Measurements from ENCODE around the gene TNPO3. TPM values are rescaled to one million over a fixed set of nuclear protein-coding genes. Genes with fewer than 3 reads are reported as not detected.

Gene TNPO3
- total and polyA plus RNA-seq, 8 donors, result 32.5 to 40.5 (median 37.5) TPM

GRCh38 chr7:128918016-128918665 is 136.8 kb downstream of the TNPO3 start:
- DNase-seq, result no peak
- intact Hi-C loops (cut with DNase I), result no loop called here
- Histone ChIP-seq H3K4me3 (no peak overlapping the region), H3K27me3 (peaks cover 27 to 88% of the 10 kb centered on the region in 2 donors), H3K4me1 (peaks cover 0 to 12% of the 10 kb centered on the region in 2 donors), H3K9me3 (no peaks in the 10 kb centered on the region), H3K36me3 (no peaks in the 10 kb centered on the region), H3K27ac (no peak overlapping the region)
- TF ChIP-seq, protein P1, sequence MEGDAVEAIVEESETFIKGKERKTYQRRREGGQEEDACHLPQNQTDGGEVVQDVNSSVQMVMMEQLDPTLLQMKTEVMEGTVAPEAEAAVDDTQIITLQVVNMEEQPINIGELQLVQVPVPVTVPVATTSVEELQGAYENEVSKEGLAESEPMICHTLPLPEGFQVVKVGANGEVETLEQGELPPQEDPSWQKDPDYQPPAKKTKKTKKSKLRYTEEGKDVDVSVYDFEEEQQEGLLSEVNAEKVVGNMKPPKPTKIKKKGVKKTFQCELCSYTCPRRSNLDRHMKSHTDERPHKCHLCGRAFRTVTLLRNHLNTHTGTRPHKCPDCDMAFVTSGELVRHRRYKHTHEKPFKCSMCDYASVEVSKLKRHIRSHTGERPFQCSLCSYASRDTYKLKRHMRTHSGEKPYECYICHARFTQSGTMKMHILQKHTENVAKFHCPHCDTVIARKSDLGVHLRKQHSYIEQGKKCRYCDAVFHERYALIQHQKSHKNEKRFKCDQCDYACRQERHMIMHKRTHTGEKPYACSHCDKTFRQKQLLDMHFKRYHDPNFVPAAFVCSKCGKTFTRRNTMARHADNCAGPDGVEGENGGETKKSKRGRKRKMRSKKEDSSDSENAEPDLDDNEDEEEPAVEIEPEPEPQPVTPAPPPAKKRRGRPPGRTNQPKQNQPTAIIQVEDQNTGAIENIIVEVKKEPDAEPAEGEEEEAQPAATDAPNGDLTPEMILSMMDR (IDR thresholded peaks at IDR 0.05), result no peak
- ATAC-seq, result no peak

- Histone ChIP-seq H3K27ac (no peak overlapping the region), H3K9me3 (no peaks in the 10 kb centered on the region), H3K4me1 (peaks cover 0 to 12% of the 10 kb centered on the region in 2 donors), H3K4me3 (no peak overlapping the region), H3K27me3 (peaks cover 27 to 81% of the 10 kb centered on the region in 2 donors), H3K36me3 (no peaks in the 10 kb centered on the region)
- intact Hi-C loops (cut with DNase I), result no loop called here
- TF ChIP-seq, protein P1 (IDR thresholded peaks at IDR 0.05), result no peak
- ATAC-seq (no peak), DNase-seq (no peak)
Observed at GRCh38 chr7:128917122-128917521, 137.8 kb downstream of the TNPO3 start.

DNA sequence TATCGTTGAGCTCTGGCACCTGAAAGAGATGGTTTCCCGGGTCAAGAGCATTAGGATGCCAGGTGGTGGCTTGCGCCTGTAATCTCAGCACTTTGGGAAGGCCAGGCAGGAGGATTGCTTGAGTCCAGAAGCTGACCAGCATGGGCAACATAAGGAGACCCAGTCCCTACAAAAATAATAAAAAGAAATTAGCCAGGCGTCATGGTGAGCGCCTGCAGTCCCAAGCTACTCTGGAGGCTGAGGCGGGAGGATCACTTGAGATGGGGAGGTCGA is 138.3 kb downstream of the TNPO3 start:
- DNase-seq, result no peak
- Histone ChIP-seq H3K4me1 (peaks cover 0 to 12% of the 10 kb centered on the region in 2 donors), H3K4me3 (no peak overlapping the region), H3K27ac (no peak overlapping the region), H3K9me3 (no peaks in the 10 kb centered on the region), H3K36me3 (no peaks in the 10 kb centered on the region), H3K27me3 (peaks cover 27 to 81% of the 10 kb centered on the region in 2 donors)
- intact Hi-C loops (cut with DNase I), result no loop called here
- no peak for ATAC-seq
- TF ChIP-seq, protein P1 (IDR thresholded peaks at IDR 0.05), result no peak

- Histone ChIP-seq H3K9me3 (no peaks in the 10 kb centered on the region), H3K36me3 (no peaks in the 10 kb centered on the region), H3K27me3 (peaks cover 29 to 81% of the 10 kb centered on the region in 2 donors), H3K4me1 (peaks cover 0 to 12% of the 10 kb centered on the region in 2 donors), H3K27ac (no peak overlapping the region), H3K4me3 (no peak overlapping the region)
- intact Hi-C loops (cut with DNase I), result no loop called here
- ATAC-seq, result no peak
- TF ChIP-seq, protein P1 (IDR thresholded peaks at IDR 0.05), result no peak
- DNase-seq, result no peak
Observed at GRCh38 chr7:128915841-128916642, 138.9 kb downstream of the TNPO3 start.

- intact Hi-C loops (cut with DNase I), result no loop called here
- peaks cover 36 to 81% of the 10 kb centered on the region in 2 donors for H3K27me3 ChIP-seq
- no peaks in the 10 kb centered on the region for H3K36me3 ChIP-seq
- ATAC-seq, result no peak
- no peaks in the 10 kb centered on the region for H3K9me3 ChIP-seq
- H3K27ac ChIP-seq, result no peak overlapping the region
- DNase-seq, result no peak
- H3K4me1 ChIP-seq, result peaks cover 3 to 15% of the 10 kb centered on the region in 2 donors
- TF ChIP-seq, protein P1 (IDR thresholded peaks at IDR 0.05), result no peak
- no peak overlapping the region for H3K4me3 ChIP-seq
Observed at GRCh38 chr7:128915271-128915819, 139.6 kb downstream of the TNPO3 start.

Data from left lung (tissue), 10 donors.